ENCODE data around the gene HABP4.

- TF ChIP-seq POLR2A (IDR thresholded peaks at IDR 0.05; ENCODE audit: low read length), result no peak
- no peak for TF ChIP-seq GATA1 (IDR thresholded peaks at IDR 0.05; ENCODE audit: low read depth, low read length)
These were observed 46.6 kb downstream of the HABP4 start for GRCh38 chr9:96496368-96497116.

Measured in erythroblast (primary cell).